BJ (cell line): ENCODE results near the gene NPEPL1. TPM values are rescaled to one million over a fixed set of nuclear protein-coding genes. Genes with fewer than 3 reads are reported as not detected.
"Not testable (repeated sequence)": the region's sequence is repeated elsewhere in the genome, so short reads cannot be mapped to it uniquely, and the experiment has no call there.

Experiments used
- CTCF ChIA-PET: fragments of 350-600 bp; formaldehyde crosslinking; extraction: SDS; loops from one replicate; lab custom pipeline; 2021; ENCODE audit warnings: antibody characterized with exemption, inconsistent platforms; lab: Yijun Ruan, JAX
- POLR2A ChIA-PET: fragments of 300-600 bp; sonication (Branson Sonifier 250); formaldehyde crosslinking; extraction: SDS; loops from one replicate; lab custom pipeline; 2021; ENCODE audit warnings: antibody characterized with exemption; lab: Charles Lee
- DNase-seq: peaks from one replicate; pipeline ENCODE4 v3.0.0-alpha.2; 2011; ENCODE audit warnings: low read depth
- H3K27me3 ChIP-seq: 2 replicates; pipeline ENCODE4 v1.6.0; 2011; ENCODE audit warnings: low read length; ENCODE audit not compliant: control insufficient read depth, insufficient read depth
- H3K36me3 ChIP-seq: 2 replicates; pipeline ENCODE4 v1.5.1; 2011; ENCODE audit warnings: low read length; ENCODE audit not compliant: control insufficient read depth, insufficient read depth
- H3K4me3 ChIP-seq: 2 replicates; pipeline ENCODE4 v1.5.1; 2011; ENCODE audit warnings: low read depth, mild to moderate bottlenecking, control low read depth, low read length
- polyA plus RNA-seq: library from polyadenylated mRNA; depleted of rRNA; stranded (reverse); fragments of >200 nt; gene quantifications from 2 replicates; pipeline ENCODE4 v1.2.3, GENCODE V29; 2011
- TF ChIP-seq, protein P1 (sequence below): IDR thresholded peaks from 2 replicates; pipeline ENCODE4 v1.5.1; 2011; ENCODE audit warnings: low read depth, mild to moderate bottlenecking, control low read depth, inconsistent platforms, low read length, moderate library complexity; ENCODE audit not compliant: insufficient read depth

Gene NPEPL1
- polyA plus RNA-seq, 1 experiment: 8.2 TPM

DNA sequence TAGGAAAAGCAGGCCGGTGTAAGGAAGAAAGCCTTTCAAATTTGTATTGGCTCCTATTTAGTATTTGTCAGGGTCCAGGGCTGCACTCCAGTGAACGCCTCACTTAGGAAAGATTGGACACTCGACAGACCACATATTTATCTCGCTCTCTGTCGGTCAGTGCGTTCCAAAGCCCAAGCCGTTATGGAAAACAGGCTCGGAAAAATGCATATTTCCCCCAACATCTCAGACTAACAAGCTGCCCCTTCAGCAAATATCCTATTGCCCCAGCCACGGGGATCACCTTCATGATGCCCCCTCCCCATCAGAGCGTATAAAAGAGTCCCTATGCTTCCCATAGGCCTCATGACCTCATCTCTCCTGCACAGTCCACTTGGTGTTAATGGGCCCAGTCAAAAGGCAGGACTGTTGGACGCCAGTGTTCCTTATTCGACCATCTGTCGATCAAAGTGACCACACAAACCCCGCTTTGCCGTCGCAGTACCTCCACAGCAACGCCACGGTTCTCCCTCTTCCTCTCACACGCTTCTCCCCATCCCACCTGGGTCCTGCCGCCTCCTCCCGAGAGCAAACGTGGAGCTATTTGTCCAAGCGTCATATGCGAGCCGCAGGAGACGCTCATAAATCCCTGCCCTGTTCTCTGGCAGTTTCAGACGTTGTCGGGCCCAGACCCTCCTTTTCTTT is 63.3 kb downstream of the NPEPL1 start:
- H3K4me3 ChIP-seq: no peak overlapping the region
- ChIA-PET POLR2A (no interaction called here), CTCF (no interaction called here)
- TF ChIP-seq, protein P1, sequence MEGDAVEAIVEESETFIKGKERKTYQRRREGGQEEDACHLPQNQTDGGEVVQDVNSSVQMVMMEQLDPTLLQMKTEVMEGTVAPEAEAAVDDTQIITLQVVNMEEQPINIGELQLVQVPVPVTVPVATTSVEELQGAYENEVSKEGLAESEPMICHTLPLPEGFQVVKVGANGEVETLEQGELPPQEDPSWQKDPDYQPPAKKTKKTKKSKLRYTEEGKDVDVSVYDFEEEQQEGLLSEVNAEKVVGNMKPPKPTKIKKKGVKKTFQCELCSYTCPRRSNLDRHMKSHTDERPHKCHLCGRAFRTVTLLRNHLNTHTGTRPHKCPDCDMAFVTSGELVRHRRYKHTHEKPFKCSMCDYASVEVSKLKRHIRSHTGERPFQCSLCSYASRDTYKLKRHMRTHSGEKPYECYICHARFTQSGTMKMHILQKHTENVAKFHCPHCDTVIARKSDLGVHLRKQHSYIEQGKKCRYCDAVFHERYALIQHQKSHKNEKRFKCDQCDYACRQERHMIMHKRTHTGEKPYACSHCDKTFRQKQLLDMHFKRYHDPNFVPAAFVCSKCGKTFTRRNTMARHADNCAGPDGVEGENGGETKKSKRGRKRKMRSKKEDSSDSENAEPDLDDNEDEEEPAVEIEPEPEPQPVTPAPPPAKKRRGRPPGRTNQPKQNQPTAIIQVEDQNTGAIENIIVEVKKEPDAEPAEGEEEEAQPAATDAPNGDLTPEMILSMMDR: no peak
- H3K27me3 ChIP-seq: peaks cover 15% of the 10 kb centered on the region
- no peak for DNase-seq
- H3K36me3 ChIP-seq: no peaks in the 10 kb centered on the region

DNA sequence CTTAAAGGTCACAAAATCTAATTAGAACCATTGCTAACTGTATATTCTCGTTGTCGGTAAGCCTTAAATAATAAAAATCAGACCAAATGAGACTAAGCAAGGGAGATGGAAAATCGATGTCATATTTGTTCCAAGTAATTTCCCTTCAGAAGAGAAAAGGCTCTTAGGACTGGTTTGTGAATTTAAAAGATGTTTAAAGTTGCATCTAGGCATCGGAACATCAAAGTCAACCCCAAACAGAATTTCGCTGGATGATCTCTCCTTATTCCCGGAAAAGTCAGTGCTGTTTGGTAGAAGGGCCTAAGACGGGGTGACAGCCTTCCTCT is 63.8 kb downstream of the NPEPL1 start:
- no peak overlapping the region for H3K4me3 ChIP-seq
- DNase-seq: no peak
- TF ChIP-seq, protein P1: no peak
- no peaks in the 10 kb centered on the region for H3K36me3 ChIP-seq
- ChIA-PET CTCF (no interaction called here), POLR2A (no interaction called here)
- peaks cover 15% of the 10 kb centered on the region for H3K27me3 ChIP-seq

DNA sequence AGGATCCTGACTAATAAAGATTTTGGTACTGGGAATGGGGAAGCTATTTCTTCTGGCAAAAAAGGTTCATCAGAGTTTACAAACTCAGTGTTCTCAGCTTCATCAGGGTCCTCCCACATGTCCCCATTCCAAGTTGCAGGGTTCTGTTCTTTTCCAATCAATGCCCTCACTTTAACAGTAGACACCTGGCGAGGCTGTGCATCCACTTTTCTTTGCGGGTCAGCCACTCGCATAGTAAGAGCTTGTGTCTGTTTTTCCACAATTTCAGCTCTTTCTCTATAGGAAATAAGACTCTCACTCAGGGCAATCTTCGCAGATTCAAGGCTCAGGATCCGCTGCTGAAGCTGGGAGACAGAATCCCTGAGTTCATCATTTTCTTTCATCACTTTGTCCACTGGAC is 65.0 kb downstream of the NPEPL1 start:
- DNase-seq, H3K36me3 ChIP-seq, H3K4me3 ChIP-seq, POLR2A ChIA-PET: not testable (repeated sequence)
- H3K27me3 ChIP-seq: peaks cover 15% of the 10 kb centered on the region
- CTCF ChIA-PET: interaction anchor here (0.6 kb wide), 1 partner anchor 105 kb away, joined by 3 read pairs; no protein-coding TSS in a partner anchor

DNA sequence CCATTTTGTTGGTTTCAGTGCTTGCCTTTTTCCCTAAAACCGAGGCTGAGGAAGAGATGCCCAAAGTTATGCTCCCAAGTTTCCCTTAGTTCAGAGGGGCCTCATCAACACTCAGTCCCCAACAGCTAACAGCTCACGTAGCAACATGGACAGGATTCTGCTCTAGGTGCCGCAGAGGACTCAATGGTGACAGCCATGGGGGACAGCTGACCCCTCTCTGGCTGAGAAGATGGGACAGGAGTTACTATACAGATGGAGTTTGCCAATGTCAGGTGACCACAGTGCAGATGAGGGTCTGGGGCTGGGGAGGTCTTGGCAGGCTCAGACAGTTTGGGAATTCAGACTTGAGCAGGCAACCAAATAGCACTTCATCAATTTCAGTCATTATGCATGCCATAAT is 67.3 kb downstream of the NPEPL1 start:
- Histone ChIP-seq H3K4me3 (no peak overlapping the region), H3K27me3 (peaks cover 14% of the 10 kb centered on the region), H3K36me3 (no peaks in the 10 kb centered on the region)
- no peak for DNase-seq
- CTCF ChIA-PET: interaction anchor here (1.4 kb wide), 1 partner anchor 19 kb away, joined by 3 read pairs; no protein-coding TSS in a partner anchor
- TF ChIP-seq, protein P1: no peak
- POLR2A ChIA-PET: no interaction called here

DNA sequence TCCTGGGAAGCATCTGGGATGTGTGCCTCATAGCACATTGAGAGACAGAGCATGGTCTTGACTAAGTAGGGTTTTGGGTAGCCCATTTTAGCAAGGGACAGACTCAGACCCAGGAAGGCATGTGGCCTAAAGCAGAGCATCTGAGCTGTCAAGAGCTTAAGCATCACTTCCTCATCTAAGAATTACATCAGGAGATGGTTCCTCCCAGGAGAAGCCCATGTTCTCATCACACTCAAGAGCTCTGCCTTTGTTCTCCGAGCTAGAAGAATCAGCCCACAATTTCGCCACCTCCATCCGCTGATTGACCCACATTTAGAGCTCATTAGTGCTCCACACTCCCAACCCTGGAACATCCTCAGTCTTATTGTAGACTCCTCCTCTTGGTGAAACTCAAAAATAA is 68.3 kb downstream of the NPEPL1 start:
- peaks cover 11% of the 10 kb centered on the region for H3K27me3 ChIP-seq
- CTCF ChIA-PET: interaction anchor here (1.4 kb wide), 1 partner anchor 18 kb away, joined by 3 read pairs; no protein-coding TSS in a partner anchor
- POLR2A ChIA-PET: no interaction called here

More for the DNA sequence above, 68.3 kb downstream of the NPEPL1 start:
- Histone ChIP-seq H3K4me3 (no peak overlapping the region), H3K36me3 (no peaks in the 10 kb centered on the region)
- no peak for DNase-seq
- TF ChIP-seq, protein P1: no peak
